Smooth muscle cell (in vitro differentiated cells): Measurements from ENCODE around the gene NGEF. TPM values are rescaled to one million over a fixed set of nuclear protein-coding genes. Genes with fewer than 3 reads are reported as not detected.

Source experiments
- DNase-seq: peaks from one replicate; lab custom pipeline; 2025; ENCODE audit not compliant: unreplicated experiment; lab: John Stamatoyannopoulos, UW
- H2AFZ ChIP-seq: fragments of 200-600 bp; sonication (generic); 2 replicates; pipeline ENCODE4 v1.6.0; 2016; ENCODE audit warnings: antibody characterized with exemption, low read depth, mild to moderate bottlenecking
- H3F3A ChIP-seq: fragments of 200-600 bp; sonication (generic); 2 replicates; pipeline ENCODE4 v1.6.0; 2017; ENCODE audit warnings: antibody characterized with exemption, low read depth
- H3K27ac ChIP-seq: fragments of 200-600 bp; sonication (generic); 2 replicates; pipeline ENCODE4 v1.5.1; 2016; ENCODE audit warnings: low read depth, mild to moderate bottlenecking
- H3K27me3 ChIP-seq: fragments of 200-600 bp; sonication (generic); 2 replicates; pipeline ENCODE4 v1.6.1; 2016; ENCODE audit warnings: low read depth, mild to moderate bottlenecking
- H3K36me3 ChIP-seq: fragments of 200-600 bp; sonication (generic); 2 replicates; pipeline ENCODE4 v1.5.1; 2016; ENCODE audit warnings: low read depth
- H3K4me1 ChIP-seq: fragments of 200-600 bp; sonication (generic); 2 replicates; pipeline ENCODE4 v1.5.1; 2016; ENCODE audit warnings: low read depth
- H3K4me2 ChIP-seq: fragments of 200-600 bp; sonication (generic); 2 replicates; pipeline ENCODE4 v1.6.0; 2016; ENCODE audit warnings: mild to moderate bottlenecking
- H3K4me3 ChIP-seq: fragments of 200-600 bp; sonication (generic); 2 replicates; pipeline ENCODE4 v1.5.1; 2016; ENCODE audit warnings: mild to moderate bottlenecking
- H3K79me2 ChIP-seq: fragments of 200-600 bp; sonication (generic); 2 replicates; pipeline ENCODE4 v1.6.0; 2016; ENCODE audit warnings: low read depth, mild to moderate bottlenecking
- H3K9ac ChIP-seq: fragments of 200-600 bp; sonication (generic); 2 replicates; pipeline ENCODE4 v1.6.0; 2016; ENCODE audit warnings: low read depth
- H3K9me3 ChIP-seq: fragments of 200-600 bp; sonication (generic); replicated peaks from 2 replicates; pipeline ENCODE4 v1.5.1; 2016; ENCODE audit warnings: low read depth
- H4K20me1 ChIP-seq: fragments of 200-600 bp; sonication (generic); 2 replicates; pipeline ENCODE4 v1.6.0; 2016; ENCODE audit warnings: low read depth
- CTCF ChIP-seq: fragments of 200-600 bp; sonication (generic); IDR thresholded peaks from 2 replicates; pipeline ENCODE4 v1.5.1; 2017; ENCODE audit warnings: borderline replicate concordance, mild to moderate bottlenecking, antibody characterized with exemption; ENCODE audit not compliant: insufficient read depth, poor library complexity, severe bottlenecking
- WGBS: methylation state at CpG from one replicate; pipeline ENCODE4 v1.1.7; 2016; ENCODE audit warnings: low lambda C conversion rate; 5-methylcytosine and 5-hydroxymethylcytosine counted together
- polyA plus RNA-seq: library from polyadenylated mRNA; unstranded; fragments of >200 nt; fragmentation: Nextera tagmentation; extraction: Ambion mirVana; gene quantifications from 2 replicates; pipeline ENCODE4 v1.2.1, GENCODE V29; 2016
- small RNA-seq: library from RNA; depleted of rRNA; stranded (forward); fragments of <200 nt; gene quantifications from one replicate; pipeline ENCODE3, GENCODE V24; 2014
- total RNA-seq: library from RNA; depleted of rRNA; stranded (reverse); fragments of >200 nt; gene quantifications from 2 replicates; pipeline ENCODE4 v1.2.3, GENCODE V29; 2014

The NGEF gene
- total and polyA plus RNA-seq, 2 experiments from 2014 or later: 0.09 TPM; not detected in 1

DNA sequence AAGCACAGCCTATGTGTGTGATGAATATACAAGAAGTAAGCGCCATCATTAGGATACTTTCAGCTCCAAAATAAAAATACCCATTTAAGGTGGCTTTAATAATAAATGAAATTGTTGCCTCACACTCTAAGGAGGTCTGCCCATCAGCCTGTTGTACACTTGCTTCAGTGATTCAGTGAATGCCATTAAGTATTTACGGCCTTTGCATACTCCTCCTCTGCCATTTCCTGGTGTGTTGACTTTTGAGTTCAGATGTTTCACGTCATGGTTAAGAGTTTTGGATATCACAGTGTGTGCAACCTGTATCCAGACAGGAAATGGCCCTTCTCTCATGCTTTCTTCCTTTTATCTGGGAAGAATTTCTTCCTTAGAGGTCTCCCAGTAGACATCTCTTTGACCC is 181.6 kb downstream of the NGEF start:
- WGBS: 98% methylated on average over 3 of the region's 3 CpGs
- no peak for TF ChIP-seq CTCF
- Histone ChIP-seq H3K4me2 (no peak overlapping the region), H3K9me3 (no peaks in the 10 kb centered on the region), H3F3A (no peaks in the 10 kb centered on the region), H3K36me3 (peaks cover 7% of the 10 kb centered on the region), H4K20me1 (peaks cover 33% of the 10 kb centered on the region), H3K79me2 (peaks cover 6% of the 10 kb centered on the region), H3K4me1 (no peaks in the 10 kb centered on the region), H3K27ac (no peak overlapping the region), H3K9ac (no peak overlapping the region), H3K4me3 (no peak overlapping the region), H2AFZ (no peak overlapping the region), H3K27me3 (no peaks in the 10 kb centered on the region)
- no peak for DNase-seq

DNA sequence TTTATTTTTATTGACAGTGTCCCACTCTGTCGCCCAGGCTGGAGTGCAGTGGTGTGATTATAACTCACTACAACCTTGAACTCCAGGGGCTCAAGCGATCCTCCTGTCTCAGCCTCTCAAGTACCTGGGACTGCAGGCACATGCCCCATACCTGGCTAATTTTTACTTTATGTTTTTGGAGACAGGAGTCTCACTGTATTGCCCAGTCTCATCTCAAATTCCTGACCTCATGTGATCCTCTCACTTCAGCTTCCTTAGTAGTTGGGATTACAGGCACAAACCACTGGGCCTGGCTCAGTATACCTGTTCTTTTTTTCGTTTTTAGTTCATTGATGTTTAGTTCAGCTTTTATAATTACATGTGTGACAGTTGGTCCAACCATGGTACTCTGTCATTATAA is 183.1 kb downstream of the NGEF start:
- Histone ChIP-seq H3K4me2 (no peak overlapping the region), H3K4me3 (no peak overlapping the region), H3K4me1 (no peaks in the 10 kb centered on the region), H3K9ac (no peak overlapping the region), H3K9me3 (no peaks in the 10 kb centered on the region), H2AFZ (no peak overlapping the region), H4K20me1 (peaks cover 25% of the 10 kb centered on the region), H3K36me3 (peaks cover 13% of the 10 kb centered on the region), H3K27me3 (no peaks in the 10 kb centered on the region), H3K79me2 (peaks cover 6% of the 10 kb centered on the region), H3K27ac (no peak overlapping the region), H3F3A (no peaks in the 10 kb centered on the region)
- DNase-seq: no peak
- TF ChIP-seq CTCF: no peak
- 95% methylated on average over 3 of the region's 3 CpGs for WGBS

Small RNA genes lying within 50 kb of the gene (small RNA-seq; reads per million reads assigned to genes)
- not detected for gene RF00019

Other genes with a start within 250 kb of the NGEF start
- gene KCNJ13, start 236.7 kb downstream of the NGEF start, total RNA-seq: 0.13 TPM in 1 of 2 replicates, not detected in the other
- 1.2 TPM in 1 of 2 replicates, not detected in the other for gene KCNJ13, start 236.7 kb downstream of the NGEF start, polyA plus RNA-seq
- gene SNORC, start 143.0 kb downstream of the NGEF start, total RNA-seq: 0.13 and 0.18 TPM in 2 replicates
- gene SNORC, start 143.0 kb downstream of the NGEF start, polyA plus RNA-seq: 0.78 and 1.2 TPM in 2 replicates
- 0.45 and 0.94 TPM in 2 replicates for gene NEU2, start 19.4 kb upstream of the NGEF start, total RNA-seq
- gene NEU2, start 19.4 kb upstream of the NGEF start, polyA plus RNA-seq: not detected in 2 replicates
- gene INPP5D, start 47.1 kb upstream of the NGEF start, total RNA-seq: 9.9 and 17.8 TPM in 2 replicates
- gene INPP5D, start 47.1 kb upstream of the NGEF start, polyA plus RNA-seq: 5.6 and 24.5 TPM in 2 replicates
- gene ATG16L1, start 238.4 kb upstream of the NGEF start, total RNA-seq: 25.6 and 26.4 TPM in 2 replicates
- gene ATG16L1, start 238.4 kb upstream of the NGEF start, polyA plus RNA-seq: 11.2 and 12.5 TPM in 2 replicates